Right lobe of liver (tissue), 6 donors: ENCODE data around the gene SPIRE1. TPM values are rescaled to one million over a fixed set of nuclear protein-coding genes. Genes with fewer than 3 reads are reported as not detected.

Experiments used
- ATAC-seq, 4 donors: fragments of 200-7000 bp; cut with Tn5 transposase; one replicate each; pipeline ENCODE4 v1.9.1; 2020; ENCODE audit warnings: mild to moderate bottlenecking in 4 of 4, moderate library complexity in 4 of 4
- DNase-seq, 3 donors: peaks; one replicate each; pipeline ENCODE4 v3.0.0-alpha.2; 2020
- H3K27ac ChIP-seq, 3 donors: fragments of 200-600 bp; one replicate each; pipeline ENCODE4 v1.8.0; 2022
- H3K27me3 ChIP-seq, 2 donors: fragments of 200-600 bp; one replicate each; pipeline ENCODE4 v1.8.0; 2022
- H3K36me3 ChIP-seq, 4 donors: fragments of 200-600 bp; sonication (generic) in 1 of 4; one replicate each; pipeline versions ENCODE4 v1.5.1 to v1.8.0; 2017 to 2022; ENCODE audit warnings: control low read depth in 1 of 4
- H3K4me1 ChIP-seq, 4 donors: fragments of 200-600 bp; sonication (generic) in 1 of 4; one replicate each; pipeline versions ENCODE4 v1.5.1 to v1.8.0; 2017 to 2022; ENCODE audit warnings: control low read depth in 1 of 4
- H3K4me3 ChIP-seq, 3 donors: fragments of 200-600 bp; one replicate each; pipeline ENCODE4 v1.8.0; 2022
- H3K9me3 ChIP-seq, 4 donors: fragments of 200-600 bp; sonication (generic) in 1 of 4; one replicate each; pipeline versions ENCODE4 v1.5.1 to v1.8.0; 2017 to 2022; ENCODE audit warnings: control low read depth in 1 of 4
- CTCF ChIP-seq, 4 donors: fragments of 200-600 bp in 3 of 4; fragments of 450-650 bp in 1 of 4; IDR thresholded peaks; one replicate each; pipeline versions ENCODE4 v1.5.1 to v1.8.0; 2016 to 2022; ENCODE audit warnings: antibody characterized with exemption in 4 of 4, mild to moderate bottlenecking in 2 of 4
- POLR2A ChIP-seq: fragments of 450-650 bp; IDR thresholded peaks from one replicate; pipeline ENCODE4 v1.6.1; 2017; ENCODE audit warnings: antibody characterized with exemption, mild to moderate bottlenecking
- WGBS: methylation state at CpG from one replicate; pipeline ENCODE4 v1.1.6; 2018; ENCODE audit warnings: low coverage, low lambda C conversion rate; ENCODE audit not compliant: insufficient coverage; ENCODE audit errors: missing lambda C conversion rate; 5-methylcytosine and 5-hydroxymethylcytosine counted together
- intact Hi-C, 2 donors: fragments of 100-400 bp; cut with DNase I; formaldehyde crosslinking; loops; one replicate each; pipeline versions ENCODE4 v1.11.2 to v1.14.1; 2022
- total RNA-seq, 6 experiments: library from RNA; depleted of rRNA in 2 of 6; stranded (reverse); fragments of >200 nt in 2 of 6; fragmentation: NEBNext Ultra II Directional in 3 of 6; extraction: Animal tissue kit (Norgen Biotek cat#: 25700) in 3 of 6; gene quantifications; one replicate each; pipeline versions ENCODE4 v1.1.0 to v1.2.4, GENCODE V29; 2016 to 2023
- donor health status: DM: no; HTN: yes; CAD: no.
- donor health status: DM: no; HTN: no; CAD: no.
- donor health status: DM: no; HTN: no; CAD: no.
- donor health status: DM: no; HTN: yes; CAD: no.
- donor health status: DM: no; HTN: yes; CAD: no.

Gene SPIRE1
- total RNA-seq, 6 experiments from 2014 or later: 2.2 to 19.1 (median 7.9) TPM

GRCh38 chr18:12534820-12535219 lies 123.1 kb downstream of the SPIRE1 start:
- WGBS: 68% methylated on average over 2 of the region's 2 CpGs
- Histone ChIP-seq H3K27me3 (no peaks in the 10 kb centered on the region), H3K27ac (no peak overlapping the region), H3K36me3 (no peaks in the 10 kb centered on the region), H3K9me3 (no peaks in the 10 kb centered on the region), H3K4me3 (no peak overlapping the region), H3K4me1 (no peaks in the 10 kb centered on the region)
- ATAC-seq: no peak
- TF ChIP-seq CTCF (IDR thresholded peaks at IDR 0.05): no peak
- TF ChIP-seq POLR2A: no peak
- intact Hi-C loops: no loop called here
- DNase-seq: no peak

- no peak for ATAC-seq
- no peak overlapping the region for H3K27ac ChIP-seq
- H3K4me1 ChIP-seq: no peaks in the 10 kb centered on the region
- intact Hi-C loops: no loop called here
- no peaks in the 10 kb centered on the region for H3K36me3 ChIP-seq
- TF ChIP-seq POLR2A (no peak), CTCF (IDR thresholded peaks at IDR 0.05) (no peak)
- H3K27me3 ChIP-seq: no peaks in the 10 kb centered on the region
- 38% methylated on average over 1 of the region's 3 CpGs for WGBS
- H3K9me3 ChIP-seq: no peaks in the 10 kb centered on the region
- no peak for DNase-seq
- H3K4me3 ChIP-seq: no peak overlapping the region
Observed at GRCh38 chr18:12532661-12533060, 125.2 kb downstream of the SPIRE1 start.

- DNase-seq (no peak), ATAC-seq (no peak)
- Histone ChIP-seq H3K9me3 (no peaks in the 10 kb centered on the region), H3K36me3 (no peaks in the 10 kb centered on the region), H3K27ac (no peak overlapping the region), H3K4me3 (no peak overlapping the region), H3K27me3 (no peaks in the 10 kb centered on the region), H3K4me1 (no peaks in the 10 kb centered on the region)
- 67% methylated on average over 1 of the region's 1 CpG for WGBS
- TF ChIP-seq CTCF (IDR thresholded peaks at IDR 0.05) (no peak), POLR2A (no peak)
- intact Hi-C loops: no loop called here
Observed at GRCh38 chr18:12531749-12532148, 126.2 kb downstream of the SPIRE1 start.

GRCh38 chr18:12520442-12520992 lies 137.4 kb downstream of the SPIRE1 start:
- no peaks in the 10 kb centered on the region for H3K36me3 ChIP-seq
- no peak overlapping the region for H3K4me3 ChIP-seq
- intact Hi-C loops: no loop called here
- H3K27me3 ChIP-seq: no peaks in the 10 kb centered on the region
- TF ChIP-seq CTCF (IDR thresholded peaks at IDR 0.05) (no peak), POLR2A (no peak)
- no peaks in the 10 kb centered on the region for H3K4me1 ChIP-seq
- H3K27ac ChIP-seq: no peak overlapping the region
- WGBS: 70% methylated on average over 5 of the region's 5 CpGs
- no peaks in the 10 kb centered on the region for H3K9me3 ChIP-seq
- ATAC-seq (peak in 2 of 4 donors; percentile 30 to 69), DNase-seq (no peak)
